ENCODE measurements around the gene TACO1. TPM values are rescaled to one million over a fixed set of nuclear protein-coding genes. Genes with fewer than 3 reads are reported as not detected.

Gene TACO1
- total and polyA plus RNA-seq, 7 donors: 11.2 to 50.9 (median 19.9) TPM

GRCh38 chr17:63631626-63632025 is 30.9 kb downstream of the TACO1 start:
- H3K36me3 ChIP-seq: peaks cover 4 to 42% (median 10%) of the 10 kb centered on the region in 4 donors
- intact Hi-C loops (cut with DNase I): no loop called here

GRCh38 chr17:63633742-63634141 is 33.0 kb downstream of the TACO1 start:
- Histone ChIP-seq H3K4me1 (peaks cover 0 to 76% (median 60%) of the 10 kb centered on the region in 4 donors), H3K27ac (peak overlapping the region in 3 of 4 donors; percentile 55 to 59 (median 56)), H3K36me3 (peaks cover 4 to 57% (median 11%) of the 10 kb centered on the region in 4 donors), H3K4me3 (no peak overlapping the region), H3K9me3 (no peaks in the 10 kb centered on the region), H3K27me3 (no peaks in the 10 kb centered on the region)
- no peak for DNase-seq
- intact Hi-C loops (cut with DNase I): no loop called here
- no peak for TF ChIP-seq POLR2A (IDR thresholded peaks at IDR 0.05)
- no peak for TF ChIP-seq EP300 (IDR thresholded peaks at IDR 0.05)
- TF ChIP-seq CTCF (IDR thresholded peaks at IDR 0.05): no peak
- TF ChIP-seq POLR2AphosphoS5 (IDR thresholded peaks at IDR 0.05): no peak

More at GRCh38 chr17:63631626-63632025, 30.9 kb downstream of the TACO1 start:
- H3K9me3 ChIP-seq: no peaks in the 10 kb centered on the region
- H3K27ac ChIP-seq: no peak overlapping the region
- DNase-seq: no peak
- no peak for TF ChIP-seq CTCF (IDR thresholded peaks at IDR 0.05)
- TF ChIP-seq POLR2A (IDR thresholded peaks at IDR 0.05): no peak
- no peak for TF ChIP-seq EP300 (IDR thresholded peaks at IDR 0.05)
- no peak for TF ChIP-seq POLR2AphosphoS5 (IDR thresholded peaks at IDR 0.05)
- no peaks in the 10 kb centered on the region for H3K27me3 ChIP-seq
- WGBS, 2 donors: 68 to 78% methylated on average over 1 of the region's 1 CpG
- peaks cover 0 to 66% (median 59%) of the 10 kb centered on the region in 4 donors for H3K4me1 ChIP-seq
- no peak overlapping the region for H3K4me3 ChIP-seq

GRCh38 chr17:63634163-63634562 is 33.5 kb downstream of the TACO1 start:
- 69 to 91% methylated on average over 4 of the region's 4 CpGs for WGBS, 2 donors
- Histone ChIP-seq H3K36me3 (peaks cover 4 to 55% (median 11%) of the 10 kb centered on the region in 4 donors), H3K4me1 (peaks cover 0 to 79% (median 64%) of the 10 kb centered on the region in 4 donors), H3K27ac (peak overlapping the region in 3 of 4 donors; percentile 55 to 59 (median 56)), H3K4me3 (no peak overlapping the region), H3K9me3 (no peaks in the 10 kb centered on the region), H3K27me3 (no peaks in the 10 kb centered on the region)
- intact Hi-C loops (cut with DNase I): no loop called here
- no peak for DNase-seq
- TF ChIP-seq POLR2A (IDR thresholded peaks at IDR 0.05) (no peak), CTCF (IDR thresholded peaks at IDR 0.05) (no peak), EP300 (IDR thresholded peaks at IDR 0.05) (no peak), POLR2AphosphoS5 (IDR thresholded peaks at IDR 0.05) (no peak)

- DNase-seq: no peak
- intact Hi-C loops (cut with DNase I): no loop called here
- peak overlapping the region; percentile 15 to 59 (median 56) for H3K27ac ChIP-seq
- H3K36me3 ChIP-seq: peaks cover 4 to 51% (median 11%) of the 10 kb centered on the region in 4 donors
- TF ChIP-seq POLR2AphosphoS5 (IDR thresholded peaks at IDR 0.05) (no peak), CTCF (IDR thresholded peaks at IDR 0.05) (no peak), POLR2A (IDR thresholded peaks at IDR 0.05) (no peak), EP300 (IDR thresholded peaks at IDR 0.05) (no peak)
- peaks cover 0 to 77% (median 62%) of the 10 kb centered on the region in 4 donors for H3K4me1 ChIP-seq
- H3K4me3 ChIP-seq: no peak overlapping the region
- no peaks in the 10 kb centered on the region for H3K27me3 ChIP-seq
- WGBS, 2 donors: 91 to 97% methylated on average over 1 of the region's 1 CpG
- H3K9me3 ChIP-seq: no peaks in the 10 kb centered on the region
These were observed 34.1 kb downstream of the TACO1 start for GRCh38 chr17:63634816-63635215.

GRCh38 chr17:63635290-63635689 is 34.6 kb downstream of the TACO1 start:
- 95 to 97% methylated on average over 2 of the region's 2 CpGs for WGBS, 2 donors
- no peak for DNase-seq

More at GRCh38 chr17:63635290-63635689, 34.6 kb downstream of the TACO1 start:
- intact Hi-C loops (cut with DNase I): no loop called here
- Histone ChIP-seq H3K27me3 (no peaks in the 10 kb centered on the region), H3K27ac (peak overlapping the region; percentile 15 to 59 (median 56)), H3K9me3 (no peaks in the 10 kb centered on the region), H3K36me3 (peaks cover 4 to 51% (median 11%) of the 10 kb centered on the region in 4 donors), H3K4me1 (peaks cover 0 to 80% (median 62%) of the 10 kb centered on the region in 4 donors), H3K4me3 (no peak overlapping the region)
- no peak for TF ChIP-seq POLR2A (IDR thresholded peaks at IDR 0.05)
- TF ChIP-seq POLR2AphosphoS5 (IDR thresholded peaks at IDR 0.05): no peak
- TF ChIP-seq CTCF (IDR thresholded peaks at IDR 0.05): no peak
- TF ChIP-seq EP300 (IDR thresholded peaks at IDR 0.05): no peak

All from sigmoid colon (tissue), 7 donors.